Astrocyte (in vitro differentiated cells and primary cell): ENCODE results near the gene SQOR. TPM values are rescaled to one million over a fixed set of nuclear protein-coding genes. Genes with fewer than 3 reads are reported as not detected.

ENCODE experiments used
- DNase-seq: peaks from one replicate; pipeline ENCODE4 v3.0.0-alpha.2; 2010; ENCODE audit warnings: low read depth
- FAIRE-seq: peaks from 2 replicates; lab custom pipeline; 2011; peaks lifted over from hg19 to GRCh38; lab: Jason Lieb, UNC
- H2AFZ ChIP-seq: 2 replicates; pipeline ENCODE4 v1.6.0; 2012; ENCODE audit warnings: low read depth, low read length, inconsistent platforms
- H3K27ac ChIP-seq: 2 replicates; pipeline ENCODE4 v1.5.1; 2011; ENCODE audit warnings: low read depth, low read length, inconsistent platforms
- H3K27me3 ChIP-seq: 2 replicates; pipeline ENCODE4 v1.6.0; 2011; ENCODE audit warnings: low read length, inconsistent platforms; ENCODE audit not compliant: insufficient read depth
- H3K36me3 ChIP-seq: 2 replicates; pipeline ENCODE4 v1.5.1; 2011; ENCODE audit warnings: low read length, inconsistent platforms; ENCODE audit not compliant: insufficient read depth
- H3K4me1 ChIP-seq: 2 replicates; pipeline ENCODE4 v1.5.1; 2011; ENCODE audit warnings: low read length, inconsistent platforms; ENCODE audit not compliant: insufficient read depth
- H3K4me2 ChIP-seq: 2 replicates; pipeline ENCODE4 v1.6.0; 2012; ENCODE audit warnings: low read length, inconsistent platforms
- H3K4me3 ChIP-seq: 2 replicates; pipeline ENCODE4 v1.5.1; 2011; ENCODE audit warnings: low read depth, mild to moderate bottlenecking, low read length, inconsistent platforms; ENCODE audit not compliant: insufficient read depth
- H3K79me2 ChIP-seq: 2 replicates; pipeline ENCODE4 v1.6.0; 2012; ENCODE audit warnings: mild to moderate bottlenecking, low read length, inconsistent platforms; ENCODE audit not compliant: insufficient read depth
- H3K9ac ChIP-seq: 2 replicates; pipeline ENCODE4 v1.6.0; 2012; ENCODE audit warnings: mild to moderate bottlenecking, low read length, inconsistent platforms
- H3K9me3 ChIP-seq: 2 replicates; pipeline ENCODE4 v1.5.1; 2012; ENCODE audit warnings: low read depth, mild to moderate bottlenecking, low read length, inconsistent platforms; ENCODE audit not compliant: insufficient read depth
- H4K20me1 ChIP-seq: 2 replicates; pipeline ENCODE4 v1.6.0; 2012; ENCODE audit warnings: low read length, inconsistent platforms; ENCODE audit not compliant: insufficient read depth
- H3K27ac Mint-ChIP-seq: one replicate; pipeline ENCODE4 v1.8.0; 2021; ENCODE audit warnings: mild to moderate bottlenecking, mixed read lengths; ENCODE audit not compliant: unreplicated experiment
- H3K27me3 Mint-ChIP-seq: one replicate; pipeline ENCODE4 v1.8.0; 2021; ENCODE audit warnings: low read depth, mixed read lengths; ENCODE audit not compliant: unreplicated experiment
- H3K36me3 Mint-ChIP-seq: one replicate; pipeline ENCODE4 v1.8.0; 2021; ENCODE audit warnings: low read depth, mixed read lengths; ENCODE audit not compliant: unreplicated experiment
- H3K4me1 Mint-ChIP-seq: one replicate; pipeline ENCODE4 v1.8.0; 2021; ENCODE audit warnings: low read depth, mixed read lengths; ENCODE audit not compliant: unreplicated experiment
- H3K4me3 Mint-ChIP-seq: one replicate; pipeline ENCODE4 v1.8.0; 2021; ENCODE audit warnings: mild to moderate bottlenecking, moderate library complexity, mixed read lengths; ENCODE audit not compliant: unreplicated experiment
- H3K9me3 Mint-ChIP-seq: one replicate; pipeline ENCODE4 v1.8.0; 2021; ENCODE audit warnings: mild to moderate bottlenecking, mixed read lengths; ENCODE audit not compliant: unreplicated experiment
- EZH2 ChIP-seq: IDR thresholded peaks from 2 replicates; pipeline ENCODE4 v1.6.1; 2012; ENCODE audit warnings: mild to moderate bottlenecking, low read length, inconsistent platforms; ENCODE audit not compliant: insufficient read depth
- total RNA-seq: library from RNA; stranded (reverse); gene quantifications from 2 replicates; pipeline ENCODE4 v1.2.1, GENCODE V29; 2021
- TF ChIP-seq, protein P1 (sequence below): IDR thresholded peaks from 2 replicates; pipeline ENCODE4 v1.5.1; 2011; ENCODE audit warnings: low read depth, mild to moderate bottlenecking, inconsistent platforms, low read length, moderate library complexity; ENCODE audit not compliant: insufficient read depth

SQOR gene
- total RNA-seq, 1 donor from 2014 or later = 4.0 TPM

DNA sequence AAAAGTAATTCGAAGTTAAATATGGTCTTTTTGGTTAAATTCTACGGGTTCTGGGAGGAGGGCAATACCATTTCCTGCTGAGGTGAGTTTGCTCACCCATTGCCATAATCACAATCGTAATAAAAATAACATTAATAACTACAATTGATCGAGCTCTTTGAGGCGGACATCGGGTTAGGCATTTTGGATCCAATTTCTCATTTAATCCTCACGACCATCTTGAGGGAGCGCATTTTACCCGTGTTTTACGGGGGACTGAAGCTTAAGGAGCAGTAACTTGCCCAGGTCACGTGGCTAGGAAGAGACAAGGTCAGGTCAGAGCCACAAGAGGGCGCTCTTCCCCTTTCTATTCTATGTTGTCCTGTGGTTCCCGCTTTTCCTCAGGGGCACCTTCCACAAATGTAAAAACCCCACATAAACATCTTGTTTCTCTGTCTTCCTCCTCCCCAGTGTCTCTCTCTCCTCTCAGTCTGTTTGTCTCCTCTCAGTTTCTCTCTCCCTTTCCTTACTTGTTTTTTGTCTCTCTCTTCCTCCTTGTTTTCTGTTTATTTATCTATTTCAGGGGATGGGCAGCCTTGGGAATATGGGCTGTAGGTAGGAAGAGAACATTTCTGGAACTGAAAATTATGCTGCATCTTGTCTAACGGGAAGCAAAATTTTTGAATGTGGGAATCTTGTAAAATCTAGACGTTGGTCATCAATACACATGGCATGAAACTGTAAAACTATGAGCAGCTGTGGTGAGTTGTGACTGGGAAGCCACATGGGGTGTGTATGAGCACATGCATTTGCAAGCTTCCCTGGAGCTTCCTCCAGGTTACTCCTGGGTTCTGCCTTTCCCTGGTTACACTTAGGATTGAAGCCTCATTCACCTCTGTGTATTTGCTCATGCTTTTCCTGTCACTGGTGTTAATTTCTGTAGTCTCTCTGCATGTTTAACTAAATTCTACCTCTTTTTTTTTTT lies 71.0 kb downstream of the SQOR start:
- DNase-seq (peak; percentile 46), FAIRE-seq (peak; percentile 45)
- H3K36me3 Mint-ChIP-seq = no peaks in the 10 kb centered on the region
- no peaks in the 10 kb centered on the region for H3K4me1 Mint-ChIP-seq
- H3K27ac ChIP-seq = no peak overlapping the region
- TF ChIP-seq EZH2 = no peak
- TF ChIP-seq, protein P1, sequence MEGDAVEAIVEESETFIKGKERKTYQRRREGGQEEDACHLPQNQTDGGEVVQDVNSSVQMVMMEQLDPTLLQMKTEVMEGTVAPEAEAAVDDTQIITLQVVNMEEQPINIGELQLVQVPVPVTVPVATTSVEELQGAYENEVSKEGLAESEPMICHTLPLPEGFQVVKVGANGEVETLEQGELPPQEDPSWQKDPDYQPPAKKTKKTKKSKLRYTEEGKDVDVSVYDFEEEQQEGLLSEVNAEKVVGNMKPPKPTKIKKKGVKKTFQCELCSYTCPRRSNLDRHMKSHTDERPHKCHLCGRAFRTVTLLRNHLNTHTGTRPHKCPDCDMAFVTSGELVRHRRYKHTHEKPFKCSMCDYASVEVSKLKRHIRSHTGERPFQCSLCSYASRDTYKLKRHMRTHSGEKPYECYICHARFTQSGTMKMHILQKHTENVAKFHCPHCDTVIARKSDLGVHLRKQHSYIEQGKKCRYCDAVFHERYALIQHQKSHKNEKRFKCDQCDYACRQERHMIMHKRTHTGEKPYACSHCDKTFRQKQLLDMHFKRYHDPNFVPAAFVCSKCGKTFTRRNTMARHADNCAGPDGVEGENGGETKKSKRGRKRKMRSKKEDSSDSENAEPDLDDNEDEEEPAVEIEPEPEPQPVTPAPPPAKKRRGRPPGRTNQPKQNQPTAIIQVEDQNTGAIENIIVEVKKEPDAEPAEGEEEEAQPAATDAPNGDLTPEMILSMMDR = peak; percentile 89
- no peaks in the 10 kb centered on the region for H4K20me1 ChIP-seq
- peak overlapping the region; percentile 92 for H3K4me2 ChIP-seq
- H3K27me3 Mint-ChIP-seq = peaks cover 3% of the 10 kb centered on the region
- peaks cover 6% of the 10 kb centered on the region for H3K9me3 Mint-ChIP-seq
- H3K4me3 ChIP-seq = peak overlapping the region; percentile 70
- peak overlapping the region; percentile 60 for H3K9ac ChIP-seq
- no peaks in the 10 kb centered on the region for H3K9me3 ChIP-seq
- peak overlapping the region; percentile 90 for H3K4me3 Mint-ChIP-seq
- H3K79me2 ChIP-seq = no peaks in the 10 kb centered on the region
- H3K4me1 ChIP-seq = peaks cover 3% of the 10 kb centered on the region
- H3K27ac Mint-ChIP-seq = peak overlapping the region; percentile 36
- H3K27me3 ChIP-seq = peaks cover 5% of the 10 kb centered on the region
- H2AFZ ChIP-seq = peak overlapping the region; percentile 82
- no peaks in the 10 kb centered on the region for H3K36me3 ChIP-seq

DNA sequence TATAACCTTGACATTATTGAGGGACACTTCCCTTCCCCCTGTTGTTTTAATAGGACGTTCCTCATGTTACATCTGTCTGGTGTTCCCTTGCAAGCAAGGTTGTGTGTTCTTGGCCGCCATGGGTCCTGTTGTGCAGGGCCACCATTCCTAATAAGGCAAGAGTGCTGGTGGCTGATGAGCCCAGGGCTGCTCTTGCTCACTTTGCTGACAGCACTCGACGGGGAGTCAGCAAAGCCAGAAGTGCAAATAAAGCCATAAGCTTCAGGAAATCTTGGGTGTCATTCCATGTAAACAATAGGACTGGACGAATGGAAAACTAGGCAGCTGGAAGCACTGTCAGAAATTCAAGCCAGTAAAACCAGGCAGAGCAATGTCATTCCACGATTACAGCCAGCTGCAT lies 75.8 kb downstream of the SQOR start:
- FAIRE-seq (no peak), DNase-seq (no peak)
- no peak overlapping the region for H3K4me2 ChIP-seq
- no peaks in the 10 kb centered on the region for H3K36me3 ChIP-seq
- no peaks in the 10 kb centered on the region for H3K79me2 ChIP-seq
- TF ChIP-seq EZH2 = no peak
- TF ChIP-seq, protein P1 = no peak
- no peaks in the 10 kb centered on the region for H3K9me3 Mint-ChIP-seq
- H3K27ac ChIP-seq = no peak overlapping the region
- H3K4me1 ChIP-seq = no peaks in the 10 kb centered on the region
- H3K4me1 Mint-ChIP-seq = no peaks in the 10 kb centered on the region
- no peaks in the 10 kb centered on the region for H3K36me3 Mint-ChIP-seq
- H3K9me3 ChIP-seq = no peaks in the 10 kb centered on the region
- no peaks in the 10 kb centered on the region for H3K27me3 ChIP-seq
- H3K27me3 Mint-ChIP-seq = no peaks in the 10 kb centered on the region
- H3K4me3 ChIP-seq = no peak overlapping the region
- H3K9ac ChIP-seq = no peak overlapping the region
- H4K20me1 ChIP-seq = no peaks in the 10 kb centered on the region
- H3K4me3 Mint-ChIP-seq = no peak overlapping the region
- no peak overlapping the region for H2AFZ ChIP-seq
- no peak overlapping the region for H3K27ac Mint-ChIP-seq
